HepG2 (cell line): ENCODE results near the gene INTS4. TPM values are rescaled to one million over a fixed set of nuclear protein-coding genes. Genes with fewer than 3 reads are reported as not detected.

ENCODE experiments used
- CEBPG ChIP-seq: IDR thresholded peaks from 2 replicates; pipeline ENCODE4 v1.6.1; 2016
- ELF1 ChIP-seq: sonication (generic); formaldehyde crosslinking; IDR thresholded peaks from 2 replicates; pipeline ENCODE4 v1.4.0; 2020; ENCODE audit warnings: missing genetic modification reagents
- MIXL1 ChIP-seq: IDR thresholded peaks from 2 replicates; pipeline ENCODE4 v1.6.1; 2016
- PAXIP1 ChIP-seq: sonication (generic); formaldehyde crosslinking; conservative IDR thresholded peaks from 2 replicates; pipeline ENCODE4 v1.4.0; 2020; ENCODE audit warnings: mild to moderate bottlenecking, missing genetic modification reagents, moderate library complexity
- PHF8 ChIP-seq: sonication (generic); formaldehyde crosslinking; IDR thresholded peaks from 2 replicates; pipeline ENCODE4 v1.5.0; 2020; ENCODE audit warnings: missing genetic modification reagents
- PPARG ChIP-seq: conservative IDR thresholded peaks from 2 replicates; pipeline ENCODE4 v1.6.1; 2016; ENCODE audit warnings: missing biosample characterization, missing genetic modification reagents
- SIX1 ChIP-seq: sonication (generic); formaldehyde crosslinking; IDR thresholded peaks from 2 replicates; pipeline ENCODE4 v1.4.0; 2020; ENCODE audit warnings: missing genetic modification reagents, borderline replicate concordance
- SMAD3 ChIP-seq: sonication (generic); formaldehyde crosslinking; IDR thresholded peaks from 2 replicates; pipeline ENCODE4 v1.4.0; 2020; ENCODE audit warnings: missing genetic modification reagents
- TCF7L2 ChIP-seq: IDR thresholded peaks from 2 replicates; pipeline ENCODE4 v1.6.1; 2011; ENCODE audit warnings: mild to moderate bottlenecking, low read depth, low read length, moderate library complexity
- ZBTB7A ChIP-seq: sonication (generic); formaldehyde crosslinking; IDR thresholded peaks from 2 replicates; pipeline ENCODE4 v1.8.0; 2022; ENCODE audit warnings: mild to moderate bottlenecking, missing genetic modification reagents
- ZBTB8A ChIP-seq: sonication (generic); formaldehyde crosslinking; IDR thresholded peaks from 2 replicates; pipeline ENCODE4 v1.4.0; 2020; ENCODE audit warnings: mild to moderate bottlenecking, low read depth, missing genetic modification reagents, borderline replicate concordance
- ZFP36L2 ChIP-seq: sonication (generic); formaldehyde crosslinking; IDR thresholded peaks from 2 replicates; pipeline ENCODE4 v1.4.0; 2020; ENCODE audit warnings: missing genetic modification reagents
- ZNF264 ChIP-seq: sonication (generic); formaldehyde crosslinking; IDR thresholded peaks from 2 replicates; pipeline ENCODE4 v1.4.0; 2020; ENCODE audit warnings: missing genetic modification reagents
- ZNF547 ChIP-seq: sonication (generic); formaldehyde crosslinking; IDR thresholded peaks from 2 replicates; pipeline ENCODE4 v1.5.1; 2020; ENCODE audit warnings: mild to moderate bottlenecking, missing genetic modification reagents
- ZNF672 ChIP-seq: sonication (generic); formaldehyde crosslinking; IDR thresholded peaks from 2 replicates; pipeline ENCODE4 v1.8.1; 2022; ENCODE audit warnings: missing genetic modification reagents
- ZNF747 ChIP-seq: sonication (generic); formaldehyde crosslinking; IDR thresholded peaks from 2 replicates; pipeline ENCODE4 v1.8.1; 2023; ENCODE audit warnings: missing genetic modification reagents, mild to moderate bottlenecking, borderline replicate concordance
- ZNF879 ChIP-seq: sonication (generic); formaldehyde crosslinking; IDR thresholded peaks from 2 replicates; pipeline ENCODE4 v1.8.1; 2023; ENCODE audit warnings: missing genetic modification reagents
- polyA plus RNA-seq, 8 experiments: library from polyadenylated mRNA; depleted of rRNA in 3 of 8; stranded (reverse) in 7 of 8; unstranded in 1 of 8; fragments of >200 nt; fragmentation: Illumina TruSeq in 4 of 8; extraction: Trizol in 4 of 8; gene quantifications; 2 replicates each; pipeline versions ENCODE4 v1.2.1 to v1.2.3, GENCODE V29; 2011 to 2016; ENCODE audit warnings: low read depth in 4 of 8, missing spikeins in 1 of 8, mixed read lengths in 1 of 8; ENCODE audit not compliant: insufficient read depth in 1 of 8
- total RNA-seq, 5 experiments: library from RNA; depleted of rRNA; stranded (reverse); fragments of >200 nt; fragmentation: Illumina TruSeq; extraction: Trizol; gene quantifications; 2 replicates each; pipeline ENCODE4 v1.2.3, GENCODE V29; 2016; ENCODE audit warnings: low read depth in 1 of 5
- TF ChIP-seq, protein P1 (sequence below): IDR thresholded peaks from 2 replicates; pipeline ENCODE4 v1.6.1; 2016; ENCODE audit warnings: low read depth
- TF ChIP-seq, protein P2 (sequence below): sonication (generic); formaldehyde crosslinking; IDR thresholded peaks from 2 replicates; pipeline ENCODE4 v1.8.1; 2023; ENCODE audit warnings: missing genetic modification reagents, mild to moderate bottlenecking, borderline replicate concordance
- TF ChIP-seq, protein P3 (sequence below): sonication (generic); formaldehyde crosslinking; IDR thresholded peaks from 2 replicates; pipeline ENCODE4 v1.5.1; 2020; ENCODE audit warnings: mild to moderate bottlenecking, missing genetic modification reagents, borderline replicate concordance

INTS4 gene
- total and polyA plus RNA-seq, 2 of the 13 experiments (the other 11 are each of a cell fraction or from before 2014, with no cell fraction given): 37.3 to 44.8 TPM

DNA sequence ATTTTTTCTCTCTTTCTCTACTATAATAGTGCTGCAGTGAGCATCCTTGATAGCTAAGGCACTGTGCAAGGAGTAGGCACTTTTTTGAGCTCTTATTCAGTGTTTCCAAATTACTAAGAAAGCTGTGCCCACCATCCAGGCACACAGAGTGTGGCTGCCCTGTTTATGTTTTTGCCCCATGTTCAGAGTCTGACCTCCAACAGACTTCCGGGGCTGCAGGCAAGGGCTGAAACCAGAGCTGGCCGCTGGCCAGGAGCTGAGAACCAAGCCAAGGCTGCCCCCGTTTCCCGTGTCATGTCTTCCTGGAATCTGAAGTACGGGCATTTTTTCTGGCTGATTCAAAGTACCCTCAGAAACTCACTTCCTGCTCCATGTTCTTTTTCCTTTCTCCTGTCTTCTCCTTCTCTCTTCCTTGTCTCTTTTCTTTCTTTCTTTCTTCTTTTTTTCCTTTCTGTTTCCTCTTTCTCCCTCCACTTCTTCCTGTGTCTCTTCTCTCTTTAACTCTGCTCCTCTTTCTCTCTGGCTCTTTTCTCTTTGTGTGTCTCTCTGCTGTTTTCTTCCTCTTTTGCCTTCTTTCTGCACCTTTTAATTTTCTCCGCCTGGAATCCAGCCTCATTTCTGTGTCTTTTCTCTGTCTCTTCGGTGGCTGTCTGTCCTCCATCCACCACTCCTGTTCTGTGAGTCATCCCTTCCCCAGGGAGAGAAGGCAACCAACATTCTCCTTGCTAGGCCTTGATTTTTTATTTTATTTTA is 45.6 kb upstream of the INTS4 start (continued):
- peak; percentile 33; the same call in 1 of the 2 replicates for TF ChIP-seq PHF8 (CRISPR knock-in tag)
- no peak for TF ChIP-seq ZNF264
- TF ChIP-seq, protein P1, sequence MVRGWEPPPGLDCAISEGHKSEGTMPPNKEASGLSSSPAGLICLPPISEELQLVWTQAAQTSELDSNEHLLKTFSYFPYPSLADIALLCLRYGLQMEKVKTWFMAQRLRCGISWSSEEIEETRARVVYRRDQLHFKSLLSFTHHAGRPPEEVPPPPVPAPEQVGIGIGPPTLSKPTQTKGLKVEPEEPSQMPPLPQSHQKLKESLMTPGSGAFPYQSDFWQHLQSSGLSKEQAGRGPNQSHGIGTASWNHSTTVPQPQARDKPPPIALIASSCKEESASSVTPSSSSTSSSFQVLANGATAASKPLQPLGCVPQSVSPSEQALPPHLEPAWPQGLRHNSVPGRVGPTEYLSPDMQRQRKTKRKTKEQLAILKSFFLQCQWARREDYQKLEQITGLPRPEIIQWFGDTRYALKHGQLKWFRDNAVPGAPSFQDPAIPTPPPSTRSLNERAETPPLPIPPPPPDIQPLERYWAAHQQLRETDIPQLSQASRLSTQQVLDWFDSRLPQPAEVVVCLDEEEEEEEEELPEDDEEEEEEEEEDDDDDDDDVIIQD (CRISPR knock-in tag): 0 out of 2 replicates have a peak, but pooled peaks have one; percentile 61
- no peak for TF ChIP-seq ZFP36L2 (CRISPR knock-in tag)
- no peak for TF ChIP-seq ZNF672 (CRISPR knock-in tag)
- TF ChIP-seq ZNF547 (CRISPR knock-in tag): no peak
- no peak for TF ChIP-seq ZNF879
- TF ChIP-seq PAXIP1: peak; percentile 71
- peak; percentile 51; the same call in 1 of the 2 replicates for TF ChIP-seq SIX1 (CRISPR knock-in tag)
- TF ChIP-seq TCF7L2: no peak
- TF ChIP-seq SMAD3 (CRISPR knock-in tag): no peak
- TF ChIP-seq ZBTB7A: no peak
- 0 out of 2 replicates have a peak, but pooled peaks have one; percentile 14 for TF ChIP-seq MIXL1 (CRISPR knock-in tag)
- TF ChIP-seq ZNF747 (CRISPR knock-in tag): no peak
- TF ChIP-seq PPARG (CRISPR knock-in tag): peak; percentile 16; the same call in 1 of the 2 replicates
- no peak for TF ChIP-seq ZBTB8A (CRISPR knock-in tag)
- TF ChIP-seq CEBPG: peak; percentile 22; the same call in 1 of the 2 replicates
- TF ChIP-seq, protein P2, sequence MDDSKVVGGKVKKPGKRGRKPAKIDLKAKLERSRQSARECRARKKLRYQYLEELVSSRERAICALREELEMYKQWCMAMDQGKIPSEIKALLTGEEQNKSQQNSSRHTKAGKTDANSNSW (CRISPR knock-in tag): no peak
- TF ChIP-seq, protein P3, sequence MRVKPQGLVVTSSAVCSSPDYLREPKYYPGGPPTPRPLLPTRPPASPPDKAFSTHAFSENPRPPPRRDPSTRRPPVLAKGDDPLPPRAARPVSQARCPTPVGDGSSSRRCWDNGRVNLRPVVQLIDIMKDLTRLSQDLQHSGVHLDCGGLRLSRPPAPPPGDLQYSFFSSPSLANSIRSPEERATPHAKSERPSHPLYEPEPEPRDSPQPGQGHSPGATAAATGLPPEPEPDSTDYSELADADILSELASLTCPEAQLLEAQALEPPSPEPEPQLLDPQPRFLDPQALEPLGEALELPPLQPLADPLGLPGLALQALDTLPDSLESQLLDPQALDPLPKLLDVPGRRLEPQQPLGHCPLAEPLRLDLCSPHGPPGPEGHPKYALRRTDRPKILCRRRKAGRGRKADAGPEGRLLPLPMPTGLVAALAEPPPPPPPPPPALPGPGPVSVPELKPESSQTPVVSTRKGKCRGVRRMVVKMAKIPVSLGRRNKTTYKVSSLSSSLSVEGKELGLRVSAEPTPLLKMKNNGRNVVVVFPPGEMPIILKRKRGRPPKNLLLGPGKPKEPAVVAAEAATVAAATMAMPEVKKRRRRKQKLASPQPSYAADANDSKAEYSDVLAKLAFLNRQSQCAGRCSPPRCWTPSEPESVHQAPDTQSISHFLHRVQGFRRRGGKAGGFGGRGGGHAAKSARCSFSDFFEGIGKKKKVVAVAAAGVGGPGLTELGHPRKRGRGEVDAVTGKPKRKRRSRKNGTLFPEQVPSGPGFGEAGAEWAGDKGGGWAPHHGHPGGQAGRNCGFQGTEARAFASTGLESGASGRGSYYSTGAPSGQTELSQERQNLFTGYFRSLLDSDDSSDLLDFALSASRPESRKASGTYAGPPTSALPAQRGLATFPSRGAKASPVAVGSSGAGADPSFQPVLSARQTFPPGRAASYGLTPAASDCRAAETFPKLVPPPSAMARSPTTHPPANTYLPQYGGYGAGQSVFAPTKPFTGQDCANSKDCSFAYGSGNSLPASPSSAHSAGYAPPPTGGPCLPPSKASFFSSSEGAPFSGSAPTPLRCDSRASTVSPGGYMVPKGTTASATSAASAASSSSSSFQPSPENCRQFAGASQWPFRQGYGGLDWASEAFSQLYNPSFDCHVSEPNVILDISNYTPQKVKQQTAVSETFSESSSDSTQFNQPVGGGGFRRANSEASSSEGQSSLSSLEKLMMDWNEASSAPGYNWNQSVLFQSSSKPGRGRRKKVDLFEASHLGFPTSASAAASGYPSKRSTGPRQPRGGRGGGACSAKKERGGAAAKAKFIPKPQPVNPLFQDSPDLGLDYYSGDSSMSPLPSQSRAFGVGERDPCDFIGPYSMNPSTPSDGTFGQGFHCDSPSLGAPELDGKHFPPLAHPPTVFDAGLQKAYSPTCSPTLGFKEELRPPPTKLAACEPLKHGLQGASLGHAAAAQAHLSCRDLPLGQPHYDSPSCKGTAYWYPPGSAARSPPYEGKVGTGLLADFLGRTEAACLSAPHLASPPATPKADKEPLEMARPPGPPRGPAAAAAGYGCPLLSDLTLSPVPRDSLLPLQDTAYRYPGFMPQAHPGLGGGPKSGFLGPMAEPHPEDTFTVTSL (CRISPR knock-in tag): peak; percentile 48; the same call in 1 of the 2 replicates
- TF ChIP-seq ELF1: peak; percentile 87
